ENCODE data around the gene MBP. TPM values are rescaled to one million over a fixed set of nuclear protein-coding genes. Genes with fewer than 3 reads are reported as not detected.
A peak's percentile ranks its signal among the peaks of the same experiment; 100 is the strongest.

Gene MBP
- total RNA-seq, 4 donors from 2014 or later = 40.9 to 67.7 (median 51.8) TPM

- Histone ChIP-seq H3K9me3 (no peaks in the 10 kb centered on the region), H3K36me3 (peaks cover 0 to 34% (median 0%) of the 10 kb centered on the region in 3 donors), H3K4me1 (peaks cover 0 to 10% (median 0%) of the 10 kb centered on the region in 4 donors), H3K4me3 (no peak overlapping the region), H3K27me3 (no peaks in the 10 kb centered on the region), H3K27ac (peak overlapping the region in 1 of 4 donors; percentile 18)
- TF ChIP-seq POLR2A (IDR thresholded peaks at IDR 0.05) = no peak
- TF ChIP-seq CTCF (IDR thresholded peaks at IDR 0.05) = no peak
- DNase-seq = no peak
These were observed 169.7 kb downstream of the MBP start for GRCh38 chr18:76962851-76963250.

- no peak overlapping the region for H3K4me3 ChIP-seq
- no peak for TF ChIP-seq CTCF (IDR thresholded peaks at IDR 0.05)
- TF ChIP-seq POLR2A (IDR thresholded peaks at IDR 0.05) = no peak
- peaks cover 0 to 55% (median 0%) of the 10 kb centered on the region in 3 donors for H3K36me3 ChIP-seq
- peaks cover 0 to 10% (median 0%) of the 10 kb centered on the region in 4 donors for H3K4me1 ChIP-seq
- H3K9me3 ChIP-seq = no peaks in the 10 kb centered on the region
- no peaks in the 10 kb centered on the region for H3K27me3 ChIP-seq
- no peak for DNase-seq
- no peak overlapping the region for H3K27ac ChIP-seq
These were observed 172.0 kb downstream of the MBP start for GRCh38 chr18:76960528-76961035.

- no peak overlapping the region for H3K27ac ChIP-seq
- H3K4me1 ChIP-seq = peaks cover 0 to 10% (median 0%) of the 10 kb centered on the region in 4 donors
- H3K36me3 ChIP-seq = peaks cover 0 to 58% (median 0%) of the 10 kb centered on the region in 3 donors
- DNase-seq = no peak
- H3K27me3 ChIP-seq = no peaks in the 10 kb centered on the region
- no peak overlapping the region for H3K4me3 ChIP-seq
- no peak for TF ChIP-seq CTCF (IDR thresholded peaks at IDR 0.05)
- TF ChIP-seq POLR2A (IDR thresholded peaks at IDR 0.05) = no peak
- no peaks in the 10 kb centered on the region for H3K9me3 ChIP-seq
These were observed 173.0 kb downstream of the MBP start for GRCh38 chr18:76959605-76960004.

GRCh38 chr18:76958692-76959341, 173.8 kb downstream of the MBP start:
- Histone ChIP-seq H3K27me3 (no peaks in the 10 kb centered on the region), H3K27ac (no peak overlapping the region), H3K4me1 (peaks cover 0 to 5% (median 0%) of the 10 kb centered on the region in 4 donors), H3K4me3 (no peak overlapping the region), H3K9me3 (no peaks in the 10 kb centered on the region), H3K36me3 (peaks cover 0 to 58% (median 0%) of the 10 kb centered on the region in 3 donors)
- no peak for DNase-seq
- TF ChIP-seq POLR2A (IDR thresholded peaks at IDR 0.05) (no peak), CTCF (IDR thresholded peaks at IDR 0.05) (no peak)

- Histone ChIP-seq H3K36me3 (peaks cover 0 to 64% (median 0%) of the 10 kb centered on the region in 3 donors), H3K27me3 (no peaks in the 10 kb centered on the region), H3K27ac (no peak overlapping the region), H3K9me3 (no peaks in the 10 kb centered on the region), H3K4me1 (no peaks in the 10 kb centered on the region), H3K4me3 (no peak overlapping the region)
- TF ChIP-seq POLR2A (IDR thresholded peaks at IDR 0.05) (no peak), CTCF (IDR thresholded peaks at IDR 0.05) (no peak)
- no peak for DNase-seq
These were observed 174.9 kb downstream of the MBP start for GRCh38 chr18:76957384-76958355.
